Adrenal gland (tissue), 12 donors: ENCODE results near the gene NCKAP5. TPM values are rescaled to one million over a fixed set of nuclear protein-coding genes. Genes with fewer than 3 reads are reported as not detected.

ENCODE experiments used
- DNase-seq, 7 donors: peaks; one replicate each; pipeline ENCODE4 v3.0.0-alpha.2; 2019 to 2020
- H3K27ac ChIP-seq, 5 donors: fragments of 200-600 bp; sonication (generic) in 4 of 5; 1 replicate in 3 of 5; 2 replicates in 2 of 5; pipeline versions ENCODE4 v1.5.1 to v1.8.0; 2016 to 2020; ENCODE audit warnings: mild to moderate bottlenecking in 1 of 5
- H3K27me3 ChIP-seq: fragments of 200-600 bp; 2 replicates; pipeline ENCODE4 v1.8.0; 2021
- H3K36me3 ChIP-seq, 2 donors: fragments of 200-600 bp; replicated peaks in 1 of 2; 1 replicate in 1 of 2; 2 replicates in 1 of 2; pipeline versions ENCODE4 v1.5.1 to v1.8.0; 2018 to 2022
- H3K4me1 ChIP-seq, 2 donors: fragments of 200-600 bp; replicated peaks in 1 of 2; 1 replicate in 1 of 2; 2 replicates in 1 of 2; pipeline versions ENCODE4 v1.5.1 to v1.8.0; 2018 to 2021
- H3K4me3 ChIP-seq, 4 donors: fragments of 200-600 bp; sonication (generic) in 3 of 4; one replicate each; pipeline ENCODE4 v1.5.1; 2016 to 2018
- H3K9me3 ChIP-seq, 3 donors: fragments of 200-600 bp; sonication (generic) in 1 of 3; replicated peaks in 1 of 3; 1 replicate in 2 of 3; 2 replicates in 1 of 3; pipeline versions ENCODE4 v1.5.1 to v1.8.0; 2016 to 2021
- POLR2A ChIP-seq, 2 donors: fragments of 450-650 bp; IDR thresholded peaks; one replicate each; pipeline ENCODE4 v1.6.1; 2017; ENCODE audit warnings: antibody characterized with exemption in 2 of 2, mild to moderate bottlenecking in 2 of 2, moderate library complexity in 1 of 2
- WGBS, 4 donors: extraction: QIAGEN DNeasy Blood & Tissue Kit in 2 of 4; methylation state at CpG; one replicate each; pipeline versions ENCODE4 v1.1.5 to v1.1.7; 2013 to 2017; 5-methylcytosine and 5-hydroxymethylcytosine counted together
- intact Hi-C, 2 donors: fragments of 100-400 bp; cut with DNase I; formaldehyde crosslinking; loops; one replicate each; pipeline versions ENCODE4 v1.14.1 to v1.15.0; 2022 to 2023
- polyA plus RNA-seq, 3 donors: library from polyadenylated mRNA; stranded (reverse); fragments of 200-250 nt in 2 of 3; fragments of 350-450 nt in 1 of 3; fragmentation: Illumina TruSeq in 1 of 3; extraction: RNeasy Lipid Tissue Mini Kit (QIAGEN cat#74804) in 1 of 3; gene quantifications; one replicate each; pipeline ENCODE4 v1.2.3, GENCODE V29; 2013 to 2014
- total RNA-seq, 9 donors: library from RNA; depleted of rRNA in 4 of 9; stranded (reverse); fragments of >200 nt in 4 of 9; fragments of 120-200 nt in 1 of 9; fragmentation: NEBNext Ultra II Directional in 1 of 9; extraction: Animal tissue kit (Norgen Biotek cat#: 25700) in 1 of 9; gene quantifications; one replicate each; pipeline versions ENCODE4 v1.1.0 to v1.2.4, GENCODE V29; 2013 to 2023
- TF ChIP-seq, protein P1 (sequence below), 6 experiments: fragments of 450-650 bp in 4 of 6; fragments of 200-600 bp in 2 of 6; sonication (generic) in 1 of 6; IDR thresholded peaks; 1 replicate in 5 of 6; 2 replicates in 1 of 6; pipeline versions ENCODE4 v1.5.1 to v1.8.0; 2016 to 2021; ENCODE audit warnings: antibody characterized with exemption in 6 of 6, mild to moderate bottlenecking in 2 of 6, moderate library complexity in 1 of 6
- donor health status: healthy with polysubstance abuse.
- donor health status: Bipolar disorder and iron deficiency.
- donor health status: DM: yes; HTN: yes; CAD: no.
- donor health status: DM: no; HTN: no; CAD: no.
- donor health status: DM: no; HTN: no; CAD: no.
- donor health status: DM: yes; HTN: yes; CAD: no.

NCKAP5 gene
- total and polyA plus RNA-seq, 12 donors, result 0.06 to 3.1 (median 1.1) TPM

DNA sequence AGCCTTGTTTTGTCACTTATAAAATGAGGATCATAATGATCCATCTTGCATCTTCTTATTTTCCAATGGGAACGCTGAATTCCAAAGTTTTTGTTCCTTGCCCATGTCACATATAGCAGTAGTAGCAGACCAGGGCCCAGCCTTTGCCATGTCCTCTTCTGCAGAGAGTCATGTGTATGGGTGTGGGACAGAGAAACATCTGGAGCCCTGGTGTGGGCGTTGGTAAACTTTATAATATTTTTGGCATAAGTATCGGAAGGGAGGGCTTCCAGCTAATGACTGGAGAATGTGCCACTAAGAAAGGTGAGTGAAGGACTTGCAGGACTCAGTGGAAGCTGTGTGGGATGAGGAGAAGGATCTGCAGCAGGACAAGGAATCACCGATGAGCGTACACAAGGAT lies 157.2 kb downstream of the NCKAP5 start:
- Histone ChIP-seq H3K36me3 (no peaks in the 10 kb centered on the region), H3K9me3 (no peaks in the 10 kb centered on the region), H3K4me1 (no peaks in the 10 kb centered on the region), H3K27me3 (no peaks in the 10 kb centered on the region), H3K27ac (no peak overlapping the region), H3K4me3 (no peak overlapping the region)
- intact Hi-C loops, result no loop called here
- no peak for DNase-seq
- 83 to 88% (median 85%) methylated on average over 5 of the region's 5 CpGs for WGBS, 4 donors
- TF ChIP-seq, protein P1, sequence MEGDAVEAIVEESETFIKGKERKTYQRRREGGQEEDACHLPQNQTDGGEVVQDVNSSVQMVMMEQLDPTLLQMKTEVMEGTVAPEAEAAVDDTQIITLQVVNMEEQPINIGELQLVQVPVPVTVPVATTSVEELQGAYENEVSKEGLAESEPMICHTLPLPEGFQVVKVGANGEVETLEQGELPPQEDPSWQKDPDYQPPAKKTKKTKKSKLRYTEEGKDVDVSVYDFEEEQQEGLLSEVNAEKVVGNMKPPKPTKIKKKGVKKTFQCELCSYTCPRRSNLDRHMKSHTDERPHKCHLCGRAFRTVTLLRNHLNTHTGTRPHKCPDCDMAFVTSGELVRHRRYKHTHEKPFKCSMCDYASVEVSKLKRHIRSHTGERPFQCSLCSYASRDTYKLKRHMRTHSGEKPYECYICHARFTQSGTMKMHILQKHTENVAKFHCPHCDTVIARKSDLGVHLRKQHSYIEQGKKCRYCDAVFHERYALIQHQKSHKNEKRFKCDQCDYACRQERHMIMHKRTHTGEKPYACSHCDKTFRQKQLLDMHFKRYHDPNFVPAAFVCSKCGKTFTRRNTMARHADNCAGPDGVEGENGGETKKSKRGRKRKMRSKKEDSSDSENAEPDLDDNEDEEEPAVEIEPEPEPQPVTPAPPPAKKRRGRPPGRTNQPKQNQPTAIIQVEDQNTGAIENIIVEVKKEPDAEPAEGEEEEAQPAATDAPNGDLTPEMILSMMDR (IDR thresholded peaks at IDR 0.05), result no peak
- no peak for TF ChIP-seq POLR2A (IDR thresholded peaks at IDR 0.05)

DNA sequence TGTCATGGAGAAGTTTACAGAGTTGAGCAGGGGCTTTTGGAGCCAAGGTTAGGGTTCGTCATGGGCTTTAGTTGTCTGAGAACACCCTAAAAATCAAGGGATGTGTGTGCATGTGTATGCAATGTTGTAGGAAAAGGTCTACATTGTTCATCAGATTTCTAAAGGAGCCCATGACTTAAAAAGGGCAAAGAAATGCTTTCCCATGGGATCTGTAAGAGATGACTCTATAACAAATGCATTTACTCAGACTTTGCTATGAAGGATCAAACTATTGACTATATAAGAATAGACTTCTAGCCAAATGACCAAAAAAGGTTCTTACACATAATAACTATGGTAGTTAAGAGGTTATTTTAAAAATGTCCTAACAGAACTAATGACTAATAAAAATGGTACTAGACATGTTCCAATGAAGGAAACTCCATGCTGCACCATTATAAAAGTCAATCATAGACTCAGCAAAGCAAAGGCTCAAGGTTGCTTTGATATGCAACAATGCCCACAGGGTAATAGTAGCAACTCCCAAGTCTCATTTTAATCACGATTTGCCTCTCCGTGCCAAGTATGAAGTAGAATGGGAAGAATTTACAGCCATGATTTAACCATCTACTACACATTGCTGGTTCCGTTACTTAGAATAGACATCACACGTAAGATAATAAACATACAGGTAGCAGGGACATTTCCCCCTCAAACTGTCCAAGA lies 158.5 kb downstream of the NCKAP5 start:
- DNase-seq, result no peak
- WGBS, 4 donors, result 79 to 88% (median 81%) methylated on average over 5 of the region's 5 CpGs
- TF ChIP-seq POLR2A (IDR thresholded peaks at IDR 0.05), result no peak
- TF ChIP-seq, protein P1 (IDR thresholded peaks at IDR 0.05), result no peak
- Histone ChIP-seq H3K9me3 (no peaks in the 10 kb centered on the region), H3K36me3 (no peaks in the 10 kb centered on the region), H3K4me1 (no peaks in the 10 kb centered on the region), H3K27me3 (no peaks in the 10 kb centered on the region), H3K4me3 (no peak overlapping the region), H3K27ac (no peak overlapping the region)
- intact Hi-C loops, result no loop called here

DNA sequence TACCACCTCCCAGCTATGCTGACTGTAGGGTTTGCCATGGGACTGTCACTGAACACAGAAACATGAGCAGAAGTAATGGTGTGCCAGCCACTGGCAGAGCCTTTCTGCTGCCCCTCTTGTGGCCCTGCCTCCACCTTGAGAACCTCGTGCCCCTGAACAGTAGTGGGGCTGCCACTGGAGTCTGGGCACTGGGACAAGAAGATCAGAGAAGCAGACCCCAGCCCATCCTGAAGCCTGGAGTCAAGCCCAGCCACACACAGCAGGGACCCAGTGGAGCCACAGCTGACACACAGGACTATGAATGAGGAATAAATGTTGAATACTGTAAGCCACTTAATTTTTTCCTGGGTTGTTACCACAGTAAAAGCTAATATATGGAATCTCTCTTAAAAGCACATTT lies 159.6 kb downstream of the NCKAP5 start:
- Histone ChIP-seq H3K4me3 (no peak overlapping the region), H3K36me3 (no peaks in the 10 kb centered on the region), H3K9me3 (no peaks in the 10 kb centered on the region), H3K4me1 (no peaks in the 10 kb centered on the region), H3K27ac (no peak overlapping the region), H3K27me3 (no peaks in the 10 kb centered on the region)
- 25 to 68% (median 43%) methylated on average over 1 of the region's 1 CpG for WGBS, 4 donors
- intact Hi-C loops, result no loop called here
- TF ChIP-seq, protein P1 (IDR thresholded peaks at IDR 0.05), result no peak
- no peak for TF ChIP-seq POLR2A (IDR thresholded peaks at IDR 0.05)
- DNase-seq, result no peak

DNA sequence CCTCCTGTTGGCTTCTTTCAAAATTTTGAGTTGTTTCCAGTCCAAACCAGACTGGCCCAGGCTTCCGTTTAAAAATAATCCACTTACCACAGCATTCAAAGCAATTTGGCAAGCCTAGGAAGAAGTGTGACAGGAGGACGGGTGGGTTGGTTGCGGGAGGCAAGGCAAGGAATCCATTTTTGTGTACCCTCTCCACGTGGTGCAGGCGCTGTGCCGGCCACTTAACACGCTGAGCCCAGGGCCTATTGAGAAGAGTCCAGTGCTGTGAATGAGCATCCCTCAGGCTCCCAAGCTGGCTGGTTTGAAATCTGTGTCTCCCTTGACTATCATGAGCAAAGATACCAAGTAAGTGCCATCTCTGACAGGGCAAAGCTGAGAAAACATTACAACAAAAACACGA lies 160.9 kb downstream of the NCKAP5 start:
- no peaks in the 10 kb centered on the region for H3K36me3 ChIP-seq
- no peaks in the 10 kb centered on the region for H3K4me1 ChIP-seq
- H3K4me3 ChIP-seq, result no peak overlapping the region
- no peak overlapping the region for H3K27ac ChIP-seq
- TF ChIP-seq, protein P1 (IDR thresholded peaks at IDR 0.05), result no peak
- TF ChIP-seq POLR2A (IDR thresholded peaks at IDR 0.05), result no peak
- DNase-seq, result no peak
- WGBS, 4 donors, result 84 to 92% (median 87%) methylated on average over 8 of the region's 8 CpGs
- intact Hi-C loops, result no loop called here
- H3K27me3 ChIP-seq, result no peaks in the 10 kb centered on the region
- no peaks in the 10 kb centered on the region for H3K9me3 ChIP-seq
